Skeletal muscle cell (primary cell): Measurements from ENCODE around the gene MGME1.
"Not testable (repeated sequence)": the region's sequence is repeated elsewhere in the genome, so short reads cannot be mapped to it uniquely, and the experiment has no call there.

Experiments
- DNase-seq: peaks from one replicate; pipeline ENCODE4 v3.0.0-alpha.2; 2010; ENCODE audit warnings: low read depth
- H3K4me3 ChIP-seq: 2 replicates; pipeline ENCODE4 v1.5.1; 2011; ENCODE audit warnings: low read depth, mild to moderate bottlenecking, control low read depth, low read length, moderate library complexity

MGME1 gene

GRCh38 chr20:18009116-18009515, 40.3 kb downstream of the MGME1 start:
- DNase-seq: no peak
- H3K4me3 ChIP-seq: no peak overlapping the region

GRCh38 chr20:18011482-18011881, 42.7 kb downstream of the MGME1 start:
- H3K4me3 ChIP-seq: no peak overlapping the region
- DNase-seq: no peak

DNA sequence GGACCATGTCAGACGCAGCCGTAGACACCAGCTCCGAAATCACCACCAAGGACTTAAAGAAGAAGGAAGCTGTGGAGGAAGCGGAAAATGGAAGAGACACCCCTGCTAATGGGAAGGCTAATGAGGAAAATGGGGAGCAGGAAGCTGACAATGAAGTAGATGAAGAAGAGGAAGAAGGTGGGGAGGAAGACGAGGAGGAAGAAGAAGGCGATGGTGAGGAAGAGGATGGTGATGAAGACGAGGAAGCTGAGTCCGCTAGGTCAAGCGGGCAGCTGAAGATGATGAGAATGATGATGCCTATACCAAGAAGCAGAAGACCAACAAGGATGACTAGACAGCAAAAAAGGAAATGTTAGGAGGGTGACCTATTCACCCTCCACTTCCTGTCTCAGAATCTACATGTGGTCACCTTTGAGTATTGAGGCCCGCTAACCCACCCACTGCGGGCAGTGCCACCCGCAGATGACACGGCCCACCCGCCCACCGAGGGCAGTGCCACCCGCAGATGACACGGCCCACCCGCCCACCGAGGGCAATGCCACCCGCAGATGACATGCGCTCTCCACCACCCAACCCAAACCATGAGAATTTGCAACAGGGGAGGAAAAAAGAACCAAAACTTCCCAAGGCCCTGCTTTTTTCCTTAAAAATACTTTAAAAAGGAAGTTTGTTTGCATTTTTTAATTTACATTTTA, 43.3 kb downstream of the MGME1 start:
- no peak for DNase-seq
- no peak overlapping the region for H3K4me3 ChIP-seq

DNA sequence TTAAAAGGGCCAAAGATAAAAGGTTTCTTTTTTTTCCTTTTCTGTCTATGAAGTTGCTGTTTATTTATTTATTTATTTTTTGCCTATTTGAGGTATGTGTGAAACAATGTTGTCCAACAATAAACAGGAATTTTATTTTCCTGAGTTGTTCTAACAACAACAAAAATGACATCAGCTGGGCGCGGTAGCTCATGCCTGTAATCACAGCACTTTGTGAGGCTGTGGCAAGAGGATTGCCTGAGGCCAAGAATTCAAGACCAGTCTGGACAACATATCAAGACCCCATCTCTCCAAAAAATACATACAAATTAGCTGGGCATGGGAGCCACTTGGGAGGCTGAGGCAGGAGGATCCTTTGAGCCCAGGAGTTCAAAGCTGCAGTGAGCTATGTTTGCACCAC, 44.1 kb downstream of the MGME1 start:
- H3K4me3 ChIP-seq: no peak overlapping the region
- no peak for DNase-seq

DNA sequence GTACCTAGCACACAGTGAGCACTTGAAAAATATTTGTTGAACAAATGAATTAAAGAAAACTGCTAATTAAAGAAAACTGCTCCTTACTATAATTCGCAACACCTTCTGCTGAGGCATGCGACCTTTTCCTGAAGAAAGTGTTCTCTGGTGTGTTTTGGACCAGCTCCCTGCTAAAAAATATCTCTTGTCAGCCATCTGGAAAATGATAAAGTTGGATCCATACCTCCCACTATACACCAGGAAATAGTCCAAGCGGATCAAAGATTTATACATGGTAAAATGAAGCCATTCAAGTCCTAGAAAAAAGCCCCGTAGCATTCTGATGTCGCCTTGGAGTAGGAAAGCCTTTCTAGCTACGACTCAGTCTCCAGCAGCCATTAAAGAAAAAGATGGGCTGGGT, 45.6 kb downstream of the MGME1 start:
- no peak for DNase-seq

GRCh38 chr20:18016772-18017171, 48.0 kb downstream of the MGME1 start:
- DNase-seq: no peak
- no peak overlapping the region for H3K4me3 ChIP-seq

More for the DNA sequence above, 45.6 kb downstream of the MGME1 start:
- no peak overlapping the region for H3K4me3 ChIP-seq

GRCh38 chr20:18018100-18018499, 49.3 kb downstream of the MGME1 start:
- DNase-seq: no peak
- no peak overlapping the region for H3K4me3 ChIP-seq

GRCh38 chr20:18019068-18019467, 50.2 kb downstream of the MGME1 start:
- DNase-seq: no peak

GRCh38 chr20:18020931-18021330, 52.1 kb downstream of the MGME1 start:
- H3K4me3 ChIP-seq: no peak overlapping the region
- DNase-seq: no peak

More at GRCh38 chr20:18019068-18019467, 50.2 kb downstream of the MGME1 start:
- no peak overlapping the region for H3K4me3 ChIP-seq

DNA sequence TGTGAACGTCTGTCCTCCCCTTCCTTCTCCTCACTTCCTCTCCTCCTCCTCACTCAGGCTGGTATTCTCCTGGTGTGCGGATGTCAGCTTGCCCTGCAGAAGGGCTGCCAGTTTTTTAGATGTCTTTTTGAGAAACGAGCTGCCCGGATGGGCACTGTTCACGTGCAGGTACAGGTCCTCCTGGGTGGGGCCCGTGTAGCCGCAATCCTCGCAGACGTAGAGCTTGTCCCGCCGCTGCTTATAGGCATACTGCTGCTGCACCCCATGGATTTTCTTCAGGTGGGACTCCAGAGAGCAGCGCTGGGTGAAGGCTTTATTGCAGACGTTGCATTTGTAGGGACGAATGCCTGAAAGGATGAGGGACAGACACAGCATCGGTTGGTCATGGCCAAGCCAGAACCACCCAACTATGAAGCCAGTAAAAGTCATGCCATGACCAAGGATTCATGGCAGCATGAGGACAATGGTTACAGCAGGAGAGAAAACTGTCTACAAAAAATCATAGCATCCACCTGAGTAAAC, 55.8 kb downstream of the MGME1 start:
- no peak for DNase-seq
- H3K4me3 ChIP-seq: no peak overlapping the region

DNA sequence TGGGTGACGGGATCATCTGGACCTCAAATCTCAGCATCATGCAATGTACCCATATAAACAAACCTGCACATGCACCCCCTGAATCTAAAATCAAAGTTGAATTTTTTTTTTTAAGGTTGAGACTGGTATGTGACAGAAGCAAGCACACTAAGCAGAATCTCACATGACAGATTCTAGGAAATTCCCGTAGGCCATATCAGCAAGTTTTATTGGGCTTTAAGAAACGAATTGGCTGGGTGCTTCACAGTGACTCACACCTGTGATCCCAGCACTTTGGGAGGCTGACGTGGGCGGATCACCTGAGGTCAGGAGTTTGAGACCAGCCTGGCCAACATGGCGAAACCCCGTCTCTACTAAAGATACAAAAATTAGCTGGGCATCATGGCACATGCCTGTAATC, 58.2 kb downstream of the MGME1 start:
- H3K4me3 ChIP-seq, DNase-seq: not testable (repeated sequence)

DNA sequence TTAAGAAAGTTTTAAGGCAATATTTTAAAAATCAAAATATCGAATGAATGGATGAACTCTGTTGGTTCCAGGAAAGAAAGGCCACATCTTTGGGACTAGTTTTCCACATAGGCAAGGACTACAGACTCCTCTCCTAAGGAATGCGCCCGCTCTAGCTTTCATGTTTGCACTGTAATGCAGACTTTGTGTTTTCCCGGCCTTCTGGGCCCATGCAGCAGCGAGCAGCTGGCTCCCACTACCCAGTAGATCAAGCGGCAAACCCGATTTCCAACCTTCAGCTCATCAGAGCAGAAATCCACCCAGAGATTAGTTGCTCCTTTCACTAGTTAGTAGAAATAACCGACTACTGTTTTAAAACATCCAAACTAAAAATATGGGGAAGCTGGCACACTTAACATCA, 61.2 kb downstream of the MGME1 start:
- no peak overlapping the region for H3K4me3 ChIP-seq
- DNase-seq: no peak

- no peak for DNase-seq
- H3K4me3 ChIP-seq: no peak overlapping the region
These were observed 62.2 kb downstream of the MGME1 start for GRCh38 chr20:18031050-18031449.

- no peak for DNase-seq
- H3K4me3 ChIP-seq: no peak overlapping the region
These were observed 63.2 kb downstream of the MGME1 start for GRCh38 chr20:18031888-18032509.

DNA sequence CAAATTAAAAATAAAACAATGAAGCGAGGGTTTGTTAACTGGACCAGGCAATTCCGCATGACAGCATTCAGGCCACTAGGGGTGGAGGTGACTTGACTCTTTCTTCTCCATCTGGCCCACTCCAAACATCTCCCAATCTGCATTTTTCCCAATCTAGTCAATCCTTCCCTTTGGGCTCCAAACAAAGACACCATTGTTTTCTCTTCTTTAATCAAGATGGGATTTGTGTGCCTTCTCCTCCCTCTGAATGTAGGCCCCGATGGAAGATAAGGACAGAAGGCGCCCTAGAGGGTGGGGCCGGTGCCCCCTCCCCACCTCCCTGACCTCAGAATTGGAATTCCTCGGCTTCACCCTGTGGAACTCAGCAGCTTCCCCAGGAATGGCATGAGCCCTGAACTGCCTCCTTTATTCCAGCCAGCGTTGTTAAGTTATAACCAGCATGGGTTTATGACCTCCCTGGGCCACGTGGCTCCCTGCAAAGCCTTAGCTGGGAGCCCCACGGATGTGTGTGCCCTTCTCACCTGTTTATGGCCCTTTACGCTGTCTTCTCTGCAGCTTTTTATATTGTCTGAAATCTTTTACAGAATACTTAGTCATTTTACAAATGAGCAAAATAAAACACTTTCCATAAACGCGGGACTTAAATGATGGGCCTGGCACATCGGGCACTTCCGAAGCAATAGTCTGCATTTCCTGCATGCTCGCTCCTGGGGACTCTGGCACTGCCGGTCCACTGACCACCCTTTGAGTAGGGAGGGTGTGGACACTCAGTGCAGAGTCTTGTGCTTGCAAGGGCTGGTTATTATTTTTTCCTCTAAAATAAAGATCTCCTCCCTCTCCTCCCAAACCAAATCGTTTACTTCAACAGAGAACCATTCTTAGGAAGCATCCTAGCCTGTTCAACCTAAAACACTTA, 64.4 kb downstream of the MGME1 start:
- H3K4me3 ChIP-seq: no peak overlapping the region
- DNase-seq: no peak

DNA sequence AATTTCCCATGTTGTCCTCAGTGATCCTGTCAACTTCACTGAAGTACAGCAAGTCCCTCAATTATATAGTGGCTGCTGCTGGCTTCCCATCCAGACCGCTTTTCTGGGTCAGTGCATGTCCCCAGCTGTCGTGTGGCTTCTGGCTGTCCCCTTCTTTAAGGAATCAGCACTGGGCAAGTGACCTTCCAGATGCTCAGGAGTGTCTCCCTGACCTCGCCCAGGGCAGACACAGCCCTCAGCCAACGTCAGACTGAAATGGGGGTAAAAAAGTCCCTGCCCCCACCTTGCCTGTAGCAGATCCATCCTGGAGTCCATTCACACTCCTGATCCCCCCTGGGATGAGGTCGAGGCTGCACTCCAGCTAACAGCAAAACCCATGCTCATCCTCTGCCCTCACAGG, 65.2 kb downstream of the MGME1 start:
- no peak overlapping the region for H3K4me3 ChIP-seq
- no peak for DNase-seq

- H3K4me3 ChIP-seq: no peak overlapping the region
- DNase-seq: no peak
These were observed 70.2 kb downstream of the MGME1 start for GRCh38 chr20:18039063-18039462.
